Fibroblast of skin of left quadriceps (primary cell): Measurements from ENCODE around the gene GPX4.
A peak's percentile ranks its signal among the peaks of the same experiment; 100 is the strongest.

Experiments
- DNase-seq, 2 experiments: peaks; one replicate each; pipeline ENCODE4 v3.0.0-alpha.2; 2013; ENCODE audit warnings: low read depth in 2 of 2

The GPX4 gene

DNA sequence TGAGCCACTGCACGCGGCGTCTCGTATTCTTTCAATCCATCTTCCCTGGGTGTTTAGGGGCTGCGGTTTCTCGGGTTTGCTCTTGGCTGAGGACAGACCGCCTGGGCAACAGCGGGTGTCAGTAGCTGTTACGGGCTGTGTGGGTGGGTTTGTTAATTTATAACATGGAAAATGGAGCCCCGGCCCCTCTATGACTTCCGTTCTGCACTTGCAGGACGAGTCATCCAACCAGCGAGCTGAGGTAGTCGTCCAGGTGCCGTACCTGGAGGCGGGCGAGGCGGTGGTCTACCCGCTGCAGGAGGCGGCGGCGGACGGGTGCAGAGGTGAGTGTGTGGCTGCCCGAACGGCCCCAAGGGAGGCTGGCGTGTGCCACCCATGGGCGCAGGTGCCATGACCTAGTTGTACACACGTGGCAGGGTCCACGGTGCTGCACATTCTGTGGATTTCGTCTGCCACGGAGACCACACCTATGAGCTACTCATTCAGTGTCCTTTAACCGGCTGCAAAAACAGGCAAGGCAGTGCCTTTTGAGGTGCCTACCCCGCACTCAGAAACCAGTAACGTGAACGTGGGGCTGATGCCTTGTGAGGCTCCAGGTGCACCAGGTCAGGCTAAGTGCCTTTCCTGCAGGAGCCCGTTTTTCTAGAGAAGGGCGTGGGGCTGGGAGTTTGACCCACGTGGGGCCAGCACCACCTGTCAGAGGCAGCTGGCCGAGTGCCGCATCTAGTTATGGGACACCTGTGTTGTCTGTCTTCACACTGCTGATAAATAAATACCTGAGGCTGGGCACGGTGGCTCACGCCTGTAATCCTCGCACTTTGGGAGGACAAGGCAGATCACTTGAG is 19.5 kb upstream of the GPX4 start:
- DNase-seq: no peak

DNA sequence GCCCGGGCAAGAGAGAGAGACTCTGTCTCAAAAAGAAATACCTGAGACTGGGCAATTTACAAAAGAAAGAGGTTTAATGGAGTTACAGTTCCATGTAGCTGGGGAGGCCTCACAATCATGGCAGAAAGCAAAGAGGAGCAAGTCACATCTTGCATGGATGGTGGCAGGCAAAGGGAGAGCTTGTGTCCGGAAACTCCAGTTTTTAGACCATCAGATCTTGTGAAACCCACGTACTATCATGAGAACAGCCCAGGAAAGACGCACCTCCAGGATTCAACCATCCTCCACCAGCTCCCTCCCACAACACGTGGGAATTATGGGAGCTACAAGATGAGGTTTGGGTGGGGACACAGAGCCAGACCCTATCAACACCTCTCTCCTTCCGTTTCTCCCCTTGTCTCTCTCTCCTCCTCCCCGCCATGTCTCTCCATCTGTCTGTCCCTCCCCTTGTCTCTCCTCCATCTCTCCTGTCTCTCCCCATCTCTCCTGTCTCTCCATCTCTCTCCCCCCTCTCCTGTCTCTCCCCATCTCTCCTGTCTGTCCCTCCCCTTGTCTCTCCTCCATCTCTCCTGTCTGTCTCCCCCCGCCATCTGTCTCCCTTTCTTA is 18.6 kb upstream of the GPX4 start:
- no peak for DNase-seq

DNA sequence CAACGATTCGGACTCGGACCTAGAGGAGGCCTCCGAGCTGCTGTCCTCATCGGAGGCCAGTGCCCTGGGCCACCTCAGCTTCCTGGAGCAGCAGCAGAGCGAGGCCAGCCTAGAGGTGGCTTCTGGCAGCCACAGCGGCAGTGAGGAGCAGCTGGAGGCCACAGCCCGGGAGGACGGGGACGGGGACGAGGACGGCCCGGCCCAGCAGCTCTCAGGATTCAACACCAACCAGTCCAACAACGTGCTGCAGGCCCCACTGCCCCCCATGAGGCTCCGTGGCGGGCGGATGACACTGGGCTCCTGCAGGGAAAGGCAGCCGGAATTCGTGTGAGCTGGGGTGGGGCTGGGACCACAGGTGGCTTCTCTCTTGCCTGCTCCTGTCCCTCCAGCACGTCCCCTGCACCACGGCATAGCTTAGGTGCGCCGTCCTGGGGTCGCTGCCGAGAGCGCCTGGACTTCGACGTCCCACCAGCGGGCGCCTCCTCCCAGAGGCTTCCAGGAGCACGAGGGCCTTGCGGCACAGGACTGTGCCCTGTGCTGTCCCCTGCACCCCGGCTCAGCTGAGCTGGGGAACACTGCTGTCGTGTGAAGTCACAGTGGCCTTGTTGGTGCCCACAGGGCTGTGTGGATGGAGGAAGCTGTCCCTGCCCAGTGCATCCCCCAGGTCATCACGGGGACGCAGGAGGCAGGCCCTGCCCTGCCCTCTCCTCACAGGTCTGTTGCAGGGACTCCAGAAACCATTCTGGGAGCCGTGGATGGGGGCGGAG is 17.9 kb upstream of the GPX4 start:
- DNase-seq: no peak

DNA sequence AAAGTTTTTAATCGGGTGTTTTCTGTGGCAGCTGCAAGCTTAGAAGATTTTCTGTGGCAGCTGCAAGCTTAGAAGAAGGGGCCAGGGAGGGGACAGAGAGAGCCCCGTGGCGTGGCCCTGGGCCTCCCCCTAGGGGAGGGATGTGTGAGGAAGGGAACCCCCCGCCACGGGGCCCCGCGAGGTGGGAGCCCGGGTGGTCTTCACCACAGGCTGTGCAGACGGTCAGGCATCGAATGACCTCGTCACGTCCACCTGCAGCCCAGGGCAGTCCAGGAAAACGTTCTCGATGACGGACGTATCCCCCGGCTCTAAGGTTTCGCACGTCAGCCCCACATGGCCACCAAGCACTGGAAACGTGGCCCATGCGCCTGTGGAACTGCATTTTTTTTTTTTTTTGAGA is 17.2 kb upstream of the GPX4 start:
- DNase-seq: no peak

DNA sequence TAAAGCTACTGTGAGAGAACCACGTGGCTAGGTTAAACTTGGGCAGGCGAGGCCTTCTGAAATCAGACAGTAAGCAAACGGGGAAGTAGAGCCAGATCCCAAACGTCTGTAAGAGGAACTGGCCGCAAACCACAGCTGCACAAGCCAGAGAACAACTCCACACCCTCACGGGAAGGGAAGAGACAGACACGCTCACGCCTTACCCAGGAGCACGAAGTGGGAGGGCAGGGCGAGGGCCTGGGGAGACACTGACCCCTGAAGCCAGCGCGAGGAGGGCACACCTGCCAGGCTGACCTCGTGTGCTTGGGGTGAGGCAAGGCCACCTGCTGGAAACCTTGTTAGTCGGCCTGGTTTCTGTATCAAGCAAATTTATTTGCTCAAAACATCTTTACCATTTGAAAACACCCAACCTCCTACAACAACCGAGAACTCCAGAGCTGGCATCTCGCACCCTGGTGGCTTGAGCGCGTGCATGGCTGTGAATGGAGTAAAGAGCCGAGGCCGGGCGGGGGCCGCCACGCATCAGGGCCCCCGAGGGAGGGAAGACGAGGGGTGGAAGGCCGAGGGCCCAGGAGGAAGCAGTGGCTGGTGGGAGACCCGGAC is 15.9 kb upstream of the GPX4 start:
- no peak for DNase-seq

DNA sequence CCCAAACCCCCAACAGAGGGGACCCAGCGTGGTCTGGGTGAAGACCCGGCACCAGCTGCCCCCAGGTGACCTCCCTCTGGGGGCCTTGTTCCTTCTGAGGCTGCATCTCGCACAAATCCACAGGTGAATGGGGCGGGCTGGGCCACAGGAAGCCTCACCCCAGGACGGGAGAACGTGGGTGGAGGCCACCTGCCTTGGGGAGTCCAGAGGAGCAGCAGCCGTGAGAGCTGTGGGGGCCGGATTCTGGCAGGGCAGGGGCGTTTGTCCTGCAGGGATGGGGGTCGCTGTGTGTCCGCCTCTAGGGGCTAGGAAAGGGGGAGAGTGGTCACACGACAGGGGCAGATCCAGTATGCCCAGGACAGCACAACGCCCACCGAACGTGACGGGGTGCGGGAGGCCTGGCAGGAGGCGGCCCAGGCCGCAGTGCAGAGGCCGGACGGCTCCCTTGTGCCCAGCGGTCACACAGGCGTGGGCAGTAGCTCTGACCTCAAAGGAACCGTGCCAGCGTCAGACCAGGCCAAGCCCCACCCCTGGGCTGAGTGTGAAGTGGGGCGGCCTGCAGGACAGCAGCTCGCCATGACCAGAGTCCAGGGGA is 15.3 kb upstream of the GPX4 start:
- DNase-seq: no peak

DNA sequence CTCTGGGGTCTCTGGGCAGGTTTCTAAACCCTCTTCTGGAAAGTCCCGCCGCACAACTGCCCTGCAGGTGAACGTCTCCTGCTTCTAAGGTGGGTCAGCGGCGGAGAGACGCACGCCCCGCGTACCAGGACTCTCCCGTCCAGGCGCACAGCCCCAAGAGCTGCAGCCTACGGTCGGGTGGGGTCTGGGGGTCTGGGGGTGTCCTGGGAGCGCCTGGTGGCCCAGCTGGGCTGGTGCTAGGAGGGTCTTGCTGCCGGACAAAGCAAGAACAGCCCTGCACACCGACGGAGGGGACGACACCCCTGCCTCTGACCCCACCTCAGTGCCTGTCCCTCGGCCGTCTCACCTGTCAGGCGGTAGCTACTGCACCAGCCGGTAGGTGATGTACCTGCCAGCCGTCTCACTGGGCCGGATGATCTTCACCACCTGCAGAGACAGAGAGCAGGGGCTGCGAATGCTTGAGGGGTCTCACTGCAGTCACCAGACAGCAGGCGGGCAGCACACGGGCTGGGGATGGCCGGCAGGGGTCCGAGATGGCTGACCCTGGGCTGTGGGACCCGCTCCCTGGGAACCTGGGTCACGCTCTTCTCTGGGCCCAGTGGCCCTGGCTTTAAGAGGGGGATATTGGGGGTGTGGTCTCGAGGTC is 14.5 kb upstream of the GPX4 start:
- no peak for DNase-seq

DNA sequence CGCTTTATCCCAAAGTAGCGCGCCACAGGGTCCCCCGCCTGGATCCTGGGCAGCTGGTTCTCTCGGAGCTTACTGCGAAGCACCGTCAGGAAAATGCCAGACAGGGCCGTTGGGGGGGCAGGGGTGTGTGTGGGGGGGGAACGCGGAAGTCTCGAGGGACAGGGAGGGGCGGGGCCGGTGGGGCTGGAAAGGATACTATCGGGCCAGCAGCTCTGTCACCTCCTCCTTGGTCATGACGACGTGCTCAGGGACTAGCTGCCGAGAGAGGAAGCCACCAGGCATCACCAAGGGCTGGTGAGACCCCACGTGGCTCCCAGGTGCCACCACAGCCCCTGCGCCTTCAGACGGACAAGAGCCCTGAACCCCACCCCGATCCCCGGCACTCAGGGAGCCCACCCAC is 13.9 kb upstream of the GPX4 start:
- DNase-seq: no peak

DNA sequence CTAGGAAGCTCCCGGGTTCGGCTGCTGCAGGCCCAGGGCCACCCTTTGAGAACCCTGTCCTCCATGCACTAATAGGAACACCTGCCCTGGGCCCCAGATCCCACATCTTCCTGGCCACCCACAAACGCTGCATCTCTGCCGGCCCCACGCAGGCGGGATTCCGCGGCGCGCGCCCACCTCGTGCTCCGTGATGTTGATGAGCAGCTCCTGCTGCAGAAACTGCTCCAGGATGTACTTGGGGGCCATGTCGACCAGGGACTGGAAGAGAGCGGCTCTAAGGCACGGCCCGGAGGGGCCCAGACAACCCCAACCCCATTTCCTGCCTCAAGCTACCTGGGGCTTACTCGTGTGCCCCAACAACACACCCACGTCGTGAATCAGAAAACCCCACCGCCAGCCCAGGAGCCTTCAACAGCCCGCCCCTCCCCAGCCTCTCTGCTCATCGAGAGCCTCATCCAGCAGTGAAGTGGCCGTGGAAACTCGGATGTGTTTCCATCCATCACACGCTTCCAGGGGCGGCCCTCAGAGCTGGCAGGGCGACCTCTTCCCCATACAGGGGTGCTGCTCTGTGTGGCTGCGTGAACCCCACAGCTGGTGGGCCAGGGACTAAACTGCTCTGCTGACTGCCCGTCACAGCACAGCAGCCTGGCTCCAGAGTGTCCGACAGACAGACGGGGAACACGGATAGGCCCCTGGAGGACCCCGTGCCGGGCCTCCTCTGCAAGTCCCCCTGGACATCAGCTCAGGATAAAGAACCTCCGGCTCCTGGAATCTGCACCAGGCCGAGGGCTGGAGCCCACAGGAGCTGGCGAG is 12.9 kb upstream of the GPX4 start:
- DNase-seq: no peak

DNA sequence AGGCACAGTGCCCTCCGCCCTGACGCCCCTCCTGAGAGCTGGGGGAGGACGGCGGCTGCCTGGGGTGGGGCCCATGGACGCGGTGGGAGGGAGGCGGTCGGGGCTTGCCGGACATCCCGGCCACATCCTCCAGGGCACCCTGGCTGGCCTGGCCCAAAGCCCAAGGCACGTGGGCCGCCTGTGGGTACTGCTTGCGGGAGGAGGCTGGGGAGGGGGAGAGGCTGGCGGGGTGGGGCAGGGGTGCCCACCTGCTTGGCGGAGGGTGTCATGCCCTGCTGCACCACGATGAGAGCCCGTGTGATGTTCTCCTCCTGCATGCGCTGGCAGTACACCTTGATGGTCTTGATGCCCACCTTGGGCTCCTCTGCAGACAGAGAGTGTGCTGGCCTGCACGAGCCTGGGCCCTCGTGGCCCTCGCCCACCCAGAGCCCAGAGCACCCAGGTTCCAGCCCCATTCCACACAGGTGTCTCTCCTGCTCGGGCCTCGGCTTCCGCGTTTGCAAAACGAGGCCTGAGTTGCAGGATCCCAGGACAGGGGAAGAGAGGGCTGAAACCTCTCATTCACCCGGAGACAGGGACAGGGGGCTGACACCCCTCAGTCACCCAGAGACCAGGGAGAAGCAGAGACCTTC is 12.1 kb upstream of the GPX4 start:
- no peak for DNase-seq

DNA sequence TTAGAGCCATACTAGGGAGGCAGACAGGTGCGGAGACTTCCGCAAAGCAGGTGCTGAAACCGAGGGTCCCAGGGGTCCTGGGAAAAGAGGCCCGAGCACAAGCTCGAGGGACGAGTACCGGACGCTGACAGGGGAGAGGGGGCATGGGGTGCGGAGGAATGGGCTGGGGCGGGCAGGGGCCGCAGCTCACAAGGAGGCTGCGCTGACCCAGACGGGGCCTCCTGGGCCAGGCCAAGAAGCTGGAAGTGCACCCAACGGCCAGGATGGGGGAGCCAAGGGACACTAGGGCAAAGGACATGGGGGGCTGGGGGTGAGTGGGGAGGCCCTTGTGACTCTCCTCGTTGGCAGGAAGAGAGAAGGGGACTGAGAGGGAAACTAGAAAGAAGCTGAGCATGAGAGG is 10.5 kb upstream of the GPX4 start:
- DNase-seq: no peak

DNA sequence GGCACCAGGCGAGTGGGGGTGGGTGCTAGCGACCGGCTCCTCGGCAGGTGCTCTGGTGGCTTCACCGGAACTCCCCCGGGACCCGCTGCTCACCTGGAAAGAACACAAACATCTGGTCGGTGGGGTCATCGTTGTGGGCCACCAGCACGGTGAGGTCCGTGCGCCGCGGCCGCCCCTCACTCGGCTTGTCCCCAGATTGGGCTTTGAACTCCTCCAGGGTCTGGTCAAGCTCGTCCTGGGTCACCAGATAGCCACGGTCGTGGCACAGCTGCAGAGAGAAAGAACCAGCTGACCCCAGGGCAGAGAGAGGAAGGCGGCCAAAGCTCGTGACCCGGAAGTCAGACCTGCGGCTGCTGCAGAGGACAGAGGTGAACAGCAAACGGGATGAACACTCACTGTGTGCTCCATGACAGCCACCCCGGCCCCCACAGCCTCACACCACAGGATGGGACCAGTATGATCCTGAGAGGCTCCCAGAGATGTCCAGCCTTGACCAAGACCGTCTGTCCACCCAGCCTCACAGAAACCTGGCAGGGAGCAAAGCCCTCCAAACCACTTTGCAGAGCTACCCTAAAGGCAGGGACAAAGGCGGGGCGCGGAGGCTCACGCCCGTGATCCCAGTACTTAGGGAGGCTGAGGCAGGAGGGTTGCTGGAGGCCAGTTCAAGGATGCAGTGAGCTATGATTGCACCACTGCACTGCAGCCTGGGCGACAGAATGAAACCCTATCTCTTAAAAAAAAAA is 9.8 kb upstream of the GPX4 start:
- DNase-seq: no peak

DNA sequence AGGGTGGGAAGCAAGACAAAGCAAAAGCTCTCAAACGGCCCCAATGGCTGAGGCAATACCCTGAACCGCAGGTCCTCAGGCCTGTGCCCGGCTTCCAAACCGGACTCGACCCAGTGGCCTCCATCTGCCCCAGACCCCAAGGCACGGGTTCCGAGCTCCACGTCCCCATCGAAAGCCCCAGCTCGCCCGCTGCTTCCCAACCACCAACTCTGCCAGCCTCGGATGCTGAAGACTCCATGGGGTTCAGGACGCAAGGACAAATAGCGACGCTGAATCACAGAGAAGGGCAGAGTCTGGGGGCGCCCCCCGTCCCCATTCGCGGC is 9.2 kb upstream of the GPX4 start:
- DNase-seq: no peak

DNA sequence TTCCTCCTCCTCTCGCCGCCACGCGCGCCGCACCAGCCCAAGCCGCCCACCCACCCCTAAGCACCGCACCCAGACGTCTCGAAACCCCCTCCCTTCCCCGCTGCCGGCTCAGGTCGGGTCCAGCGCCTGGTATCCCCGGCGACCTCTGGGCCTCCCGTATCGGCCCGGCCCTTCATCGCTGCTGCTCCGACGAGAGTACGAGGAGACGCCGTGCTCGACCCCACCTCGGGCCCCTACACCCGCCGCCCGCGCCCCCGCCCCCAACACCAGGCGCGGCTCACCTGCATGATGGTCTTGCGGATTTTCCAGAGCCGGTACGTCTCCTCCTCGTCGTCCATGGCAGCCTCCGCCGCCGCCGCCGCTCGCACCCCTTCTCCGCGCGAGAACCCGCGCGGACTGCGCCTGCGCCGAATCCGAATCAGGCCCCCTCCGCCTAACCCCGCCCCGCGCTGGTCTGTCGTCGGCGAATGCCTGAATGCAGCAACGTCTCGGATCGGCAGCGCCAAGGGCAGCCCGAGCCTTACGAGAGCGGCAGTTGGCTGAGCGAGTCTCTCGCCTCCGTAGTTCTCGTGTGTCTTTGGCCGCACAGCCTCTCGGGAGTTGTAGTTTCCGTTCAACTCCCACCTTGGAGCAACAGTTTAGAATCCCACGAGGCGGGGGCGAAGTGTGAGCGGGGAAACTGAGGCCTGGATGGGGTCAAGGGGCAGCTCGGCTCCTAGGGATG is 8.7 kb upstream of the GPX4 start, which contains the start of gene POLR2E:
Gene POLR2E, minus strand, starts transcription at position 398 of the 724 bp plus-strand sequence. Its CDS starts 60 bp downstream, at position 338.
- peak; percentile 97 for DNase-seq

DNA sequence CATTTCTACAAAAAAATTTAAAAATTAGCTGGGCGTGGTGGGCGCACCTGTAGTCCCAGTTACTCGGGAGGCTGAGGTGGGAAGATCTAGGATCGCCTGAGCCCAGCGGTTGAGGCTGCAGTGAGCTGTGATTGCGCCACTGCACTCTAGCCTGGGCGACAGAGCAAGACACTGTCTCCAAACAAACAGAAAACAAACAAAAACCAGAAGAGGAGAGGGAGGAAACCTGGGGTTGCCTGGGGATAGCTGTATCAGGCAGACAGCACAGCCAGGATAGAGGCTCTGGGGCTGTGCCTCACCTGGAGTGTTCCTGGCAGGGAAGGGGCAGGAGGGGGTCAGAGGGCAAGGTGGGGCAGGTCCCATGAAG is 6.0 kb upstream of the GPX4 start:
- no peak for DNase-seq

DNA sequence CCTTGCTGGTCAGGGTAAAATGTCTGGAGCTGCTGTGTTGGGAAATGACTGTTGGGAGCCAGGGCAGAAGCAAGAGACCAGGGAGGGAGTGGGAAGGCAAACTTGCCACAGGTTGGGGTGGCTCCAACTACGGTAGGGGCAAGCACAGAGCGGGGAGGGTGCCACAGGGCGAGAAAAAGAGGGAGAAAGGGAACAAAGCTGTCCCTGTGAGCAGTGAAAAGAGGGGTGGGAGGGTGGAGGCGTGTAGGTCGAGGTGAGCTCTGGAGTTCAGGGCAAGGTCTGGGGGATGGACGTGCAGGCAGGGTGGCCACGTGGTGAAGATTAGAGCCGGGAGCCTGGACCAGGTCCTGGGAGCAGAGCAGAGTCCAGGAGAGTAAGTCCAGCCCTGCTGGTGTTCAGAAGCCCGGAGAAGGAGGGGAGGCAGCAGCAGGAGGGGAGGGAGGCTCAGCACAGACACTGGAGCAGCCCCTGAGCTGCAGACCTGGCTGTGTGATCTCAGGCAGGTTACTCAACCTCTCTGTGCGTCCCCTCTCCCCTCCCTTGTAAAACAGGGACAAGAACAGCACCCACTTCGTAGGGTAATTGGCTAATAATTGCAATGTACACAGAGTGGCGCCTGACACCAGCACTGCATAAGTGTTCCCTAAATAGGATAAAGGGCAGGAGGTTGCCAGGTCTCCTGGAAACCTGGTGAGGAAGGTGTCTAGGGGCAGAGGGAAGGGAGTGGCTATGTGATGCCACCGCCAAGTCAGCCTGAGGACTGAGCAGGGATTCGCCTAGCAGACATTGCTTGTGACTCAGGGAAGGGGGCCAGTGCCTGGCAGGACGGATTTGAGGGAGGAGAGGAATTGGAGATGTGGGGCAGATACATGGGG is 5.4 kb upstream of the GPX4 start:
- no peak for DNase-seq

DNA sequence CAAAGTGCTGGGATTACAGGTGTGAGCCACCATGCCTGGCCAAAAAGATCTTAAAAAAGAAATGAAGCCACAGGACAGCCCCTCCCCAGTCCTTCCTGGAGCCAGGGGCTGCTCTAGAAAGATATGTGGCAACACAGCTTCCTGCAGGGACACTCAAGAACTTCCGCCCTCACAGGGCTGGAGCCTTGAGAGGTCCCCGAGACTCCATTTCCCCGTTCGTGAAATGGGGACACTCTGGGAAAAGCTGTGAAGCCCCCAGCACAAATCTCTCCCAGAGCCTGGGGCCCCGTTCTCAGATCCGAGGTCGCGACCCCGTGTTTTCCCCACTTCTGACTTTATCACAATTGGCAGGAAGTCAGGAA is 2.5 kb upstream of the GPX4 start:
- DNase-seq: no peak
